Measurements from ENCODE around the gene CEP85L.

CEP85L gene

DNA sequence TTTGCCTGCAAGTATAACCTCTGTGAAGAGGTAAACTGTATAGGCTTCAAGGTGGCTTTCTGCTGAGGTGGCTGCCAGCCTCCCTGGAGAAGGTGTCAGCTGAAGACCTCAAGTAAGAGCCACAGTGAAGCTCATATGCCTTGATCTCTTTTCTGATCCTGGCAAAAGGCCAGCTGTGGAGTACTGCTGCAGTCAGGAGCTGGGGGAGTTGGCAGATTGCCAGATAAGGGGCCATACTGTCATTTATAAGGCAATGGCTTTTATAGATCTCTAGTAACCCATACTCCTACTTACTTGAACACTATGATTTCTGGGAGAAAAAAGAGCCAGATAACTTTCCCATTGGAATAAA lies 8.8 kb upstream of the CEP85L start:
- no peak for DNase-seq (ENCODE audit: low read depth)

GRCh38 chr6:118659513-118660217 lies 8.3 kb upstream of the CEP85L start:
- no peak for DNase-seq (ENCODE audit: low read depth)

DNA sequence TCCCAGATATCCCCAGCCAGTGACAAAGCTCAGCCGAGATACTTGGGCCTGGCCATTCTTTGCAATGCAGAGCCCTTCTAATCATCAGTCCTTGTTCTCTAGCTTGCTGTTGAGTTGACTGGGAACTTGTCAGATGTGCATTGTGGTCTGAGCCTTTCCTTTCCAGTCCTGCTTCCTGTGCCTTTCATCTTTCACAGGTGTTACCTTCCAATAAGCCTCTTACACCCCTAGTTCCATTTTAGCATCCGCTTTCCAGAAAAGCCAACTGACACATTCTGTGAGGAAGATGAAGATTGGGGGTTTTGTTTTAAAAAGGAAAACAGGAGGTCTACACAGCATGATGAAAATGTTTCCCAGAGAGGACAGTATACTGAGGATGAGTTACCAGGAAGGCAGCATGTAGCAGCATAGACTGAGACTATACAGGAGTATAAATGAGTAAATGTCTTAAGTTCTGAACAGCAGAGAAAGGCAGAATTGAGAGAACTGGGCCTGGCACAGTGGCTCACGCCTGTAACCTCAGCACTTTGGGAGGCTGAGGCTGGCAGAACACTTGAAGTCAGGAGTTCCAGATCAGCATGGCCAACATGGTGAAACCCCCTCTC lies 5.6 kb upstream of the CEP85L start:
- no peak for DNase-seq (ENCODE audit: low read depth)

DNA sequence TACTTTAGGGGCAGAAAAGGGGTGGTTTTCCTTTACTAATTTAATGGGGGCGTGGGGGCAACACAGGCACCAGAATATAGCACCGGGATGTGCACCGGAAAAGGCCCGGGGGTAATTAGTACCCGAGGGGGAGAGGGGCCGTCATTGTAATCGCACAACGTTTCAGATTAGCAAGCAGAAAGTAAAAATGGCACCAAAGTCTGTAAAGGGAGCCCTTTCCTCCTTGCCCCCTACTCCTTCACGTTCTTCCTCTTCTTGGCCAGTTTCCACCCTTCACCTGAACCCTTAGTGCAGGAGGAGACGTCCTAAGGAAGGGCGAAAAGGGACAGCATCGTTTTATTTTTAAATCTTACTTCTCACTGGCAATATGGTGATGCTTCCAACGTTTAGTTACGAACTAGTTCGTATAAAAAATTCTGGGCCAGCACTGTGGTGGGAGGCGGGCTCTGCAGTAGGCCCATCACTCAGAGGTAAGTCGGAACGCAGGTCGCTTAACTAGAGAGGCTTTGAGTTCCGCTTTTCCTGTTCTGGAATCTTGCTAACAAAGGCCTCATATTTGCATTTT lies 742 bp upstream of the CEP85L start:
- DNase-seq (ENCODE audit: low read depth): no peak

DNA sequence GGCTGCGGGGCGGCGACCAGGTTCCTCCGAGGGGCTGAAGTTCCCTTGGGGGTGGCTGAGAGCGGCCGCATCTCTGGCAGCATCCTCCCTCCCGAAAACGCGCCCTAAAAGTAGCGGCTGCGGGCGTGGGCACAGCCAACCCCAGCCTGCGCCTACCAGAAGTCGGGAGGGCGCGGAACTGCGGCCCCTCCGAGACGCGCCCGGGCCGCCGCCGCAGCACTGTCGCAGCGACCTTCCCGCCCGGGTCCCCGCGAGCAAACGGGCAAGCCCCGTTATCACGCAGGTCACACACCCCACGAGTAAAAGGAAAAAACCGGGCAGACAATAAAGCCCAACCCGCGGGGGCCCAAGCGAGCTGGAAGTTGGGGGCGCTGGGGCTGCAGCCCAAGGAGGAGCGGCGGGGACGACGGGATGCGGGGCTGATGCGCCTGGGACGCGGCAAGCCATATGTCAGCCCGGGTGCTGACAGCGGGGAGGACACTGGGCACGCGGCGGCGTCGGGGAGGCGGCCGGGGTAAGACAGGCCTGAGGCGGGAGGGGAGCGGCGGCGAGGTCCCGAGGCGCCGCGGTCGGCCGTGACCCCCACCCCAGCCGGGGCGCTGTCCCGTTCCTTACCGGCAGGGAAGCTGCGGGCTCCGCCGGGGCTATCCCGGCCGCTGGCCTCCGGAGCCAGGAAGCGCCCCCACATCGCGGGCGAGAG lies 659 bp downstream of the CEP85L start:
- DNase-seq (ENCODE audit: low read depth): no peak

DNA sequence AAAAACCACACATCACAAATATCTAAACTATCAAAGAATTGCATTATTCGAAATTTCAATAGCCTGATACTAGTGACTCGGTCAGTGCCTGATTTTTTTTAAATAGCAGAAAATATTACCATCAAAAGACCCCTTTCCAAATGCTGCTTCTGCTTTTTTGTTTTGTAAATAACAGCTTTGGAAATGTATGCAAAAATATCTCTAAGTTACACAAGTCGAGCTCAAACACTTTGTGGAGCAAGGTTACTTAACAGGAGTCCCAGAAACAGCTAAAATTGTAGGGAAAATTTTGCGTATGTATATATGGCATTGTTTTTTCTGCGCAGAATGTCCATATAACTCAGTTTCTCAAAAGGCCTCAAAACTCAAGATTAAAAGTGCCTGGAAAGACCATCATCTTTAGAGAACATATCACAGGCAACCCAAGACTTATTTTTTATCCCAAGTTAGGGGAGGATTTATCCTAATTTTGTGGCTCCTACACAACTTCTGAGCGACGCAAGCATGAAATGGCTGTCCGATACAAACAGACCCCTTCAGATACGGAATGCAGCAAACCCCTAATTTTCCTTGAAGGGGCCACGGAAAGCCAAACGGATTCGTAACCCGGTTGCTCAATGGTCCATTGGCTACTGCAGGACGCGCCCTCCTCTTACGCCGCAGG lies 1.3 kb downstream of the CEP85L start:
- DNase-seq (ENCODE audit: low read depth): no peak

GRCh38 chr6:118648866-118649554 lies 2.4 kb downstream of the CEP85L start:
- DNase-seq (ENCODE audit: low read depth): no peak

GRCh38 chr6:118646977-118647376 lies 4.4 kb downstream of the CEP85L start:
- DNase-seq (ENCODE audit: low read depth): no peak

- no peak for DNase-seq (ENCODE audit: low read depth)
These were observed 6.0 kb downstream of the CEP85L start for GRCh38 chr6:118645395-118645794.

GRCh38 chr6:118644007-118644406 lies 7.4 kb downstream of the CEP85L start:
- no peak for DNase-seq (ENCODE audit: low read depth)

- DNase-seq (ENCODE audit: low read depth): no peak
These were observed 10.3 kb downstream of the CEP85L start for GRCh38 chr6:118641042-118641441.

GRCh38 chr6:118639054-118639964 lies 12.1 kb downstream of the CEP85L start:
- no peak for DNase-seq (ENCODE audit: low read depth)

GRCh38 chr6:118638288-118638687 lies 13.1 kb downstream of the CEP85L start:
- no peak for DNase-seq (ENCODE audit: low read depth)

- DNase-seq (ENCODE audit: low read depth): no peak
These were observed 15.3 kb downstream of the CEP85L start for GRCh38 chr6:118635909-118636735.

DNA sequence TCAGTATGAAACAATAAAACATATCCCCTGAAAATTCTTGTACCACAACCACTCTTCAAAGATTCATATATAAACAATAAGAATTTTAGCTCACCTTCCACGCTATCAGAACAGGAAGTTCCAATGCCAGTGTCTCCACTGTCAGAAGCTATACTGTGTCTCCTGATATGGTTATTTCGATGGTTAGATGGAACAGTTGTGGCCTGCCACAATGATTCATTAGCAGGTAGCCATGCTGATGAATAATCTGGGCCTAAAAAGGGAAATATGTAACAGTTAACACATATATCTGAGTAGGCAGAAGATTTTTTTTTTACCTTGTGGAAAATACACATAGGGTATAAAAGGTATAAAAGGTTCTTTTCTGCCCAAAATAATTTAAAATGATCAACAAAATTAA lies 19.0 kb downstream of the CEP85L start:
- no peak for DNase-seq (ENCODE audit: low read depth)

GRCh38 chr6:118630923-118631322 lies 20.5 kb downstream of the CEP85L start:
- no peak for DNase-seq (ENCODE audit: low read depth)

GRCh38 chr6:118630067-118630466 lies 21.3 kb downstream of the CEP85L start:
- DNase-seq (ENCODE audit: low read depth): no peak

DNA sequence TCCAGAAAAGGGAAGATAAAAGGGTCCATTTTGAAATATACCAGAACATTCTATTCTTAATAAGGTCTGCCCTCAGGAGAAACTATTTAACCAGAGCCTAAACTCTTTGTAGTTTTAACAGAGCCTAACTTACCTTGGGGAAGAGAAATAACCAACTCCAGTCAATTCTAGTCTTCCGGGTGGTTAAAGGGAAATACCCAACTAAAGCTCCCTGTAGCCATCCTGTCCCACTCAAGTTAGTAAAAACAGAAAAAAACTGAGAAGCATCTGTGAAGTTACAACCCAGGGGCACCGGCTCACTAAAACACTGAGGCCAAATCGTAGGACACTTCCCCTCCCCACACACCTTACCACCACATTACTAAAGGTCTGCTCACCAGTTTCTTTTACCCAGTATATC lies 23.7 kb downstream of the CEP85L start:
- no peak for DNase-seq (ENCODE audit: low read depth)

DNA sequence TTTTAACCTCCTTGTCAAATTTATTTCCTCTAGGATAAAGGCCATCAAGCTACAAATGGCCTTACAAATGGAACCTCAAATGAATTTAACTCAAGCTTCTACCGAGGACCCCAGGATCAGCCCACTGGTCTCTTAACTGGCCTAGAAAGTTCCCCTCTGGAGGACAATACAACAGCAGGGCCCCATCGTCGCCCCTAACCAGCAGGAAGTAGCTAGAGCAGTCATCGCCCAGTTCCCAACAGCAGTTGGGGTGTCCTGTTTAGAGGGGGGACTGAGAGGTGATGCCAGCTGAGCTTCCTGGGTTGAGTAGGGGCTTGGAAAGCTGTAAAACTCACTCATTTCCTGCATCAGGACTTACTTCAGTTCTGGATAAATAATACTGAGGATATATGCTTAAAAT lies 25.6 kb downstream of the CEP85L start:
- DNase-seq (ENCODE audit: low read depth): no peak

Data from GM04504 (cell line).